ENCODE measurements around the gene RNF11.
A peak's percentile ranks its signal among the peaks of the same experiment; 100 is the strongest.

Gene RNF11

DNA sequence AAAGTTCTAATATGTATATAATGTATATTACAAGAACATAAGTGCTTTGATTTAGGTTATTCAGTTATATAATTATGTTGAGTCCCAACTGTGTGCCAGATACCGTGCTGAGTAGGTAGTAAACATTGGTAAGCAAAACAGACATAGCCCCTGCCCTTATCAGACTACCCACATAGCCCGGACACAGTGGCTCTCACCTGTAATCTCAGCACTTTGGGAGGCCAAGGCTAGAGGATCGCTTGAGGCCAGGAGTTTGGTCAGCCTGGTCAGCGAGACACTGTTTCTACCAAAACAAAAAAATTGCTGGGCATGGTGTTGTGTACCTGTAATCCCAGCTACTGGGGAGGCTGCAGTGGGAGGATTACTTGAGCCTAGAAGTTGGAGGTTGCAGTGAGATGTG is 30.7 kb downstream of the RNF11 start:
- no peak for DNase-seq

DNA sequence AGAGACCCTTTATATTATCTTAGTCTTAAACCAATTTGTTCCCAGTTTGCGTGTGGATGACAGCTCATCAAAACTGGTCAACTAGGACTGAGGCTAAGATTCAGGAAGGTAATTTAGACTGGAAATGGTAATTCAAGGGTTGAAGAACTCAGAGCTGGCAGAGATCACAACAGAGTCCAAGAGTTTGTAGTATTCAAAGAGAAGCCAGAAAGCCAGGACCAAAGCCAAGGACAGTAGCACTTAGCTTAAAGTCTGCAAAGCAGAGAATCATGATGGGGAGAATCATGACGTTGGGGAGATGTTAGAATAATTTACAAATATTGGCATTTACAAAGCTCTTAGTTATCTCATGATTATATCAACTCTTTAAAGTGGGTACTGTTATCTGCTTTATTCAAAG is 32.6 kb downstream of the RNF11 start:
- DNase-seq, result no peak

DNA sequence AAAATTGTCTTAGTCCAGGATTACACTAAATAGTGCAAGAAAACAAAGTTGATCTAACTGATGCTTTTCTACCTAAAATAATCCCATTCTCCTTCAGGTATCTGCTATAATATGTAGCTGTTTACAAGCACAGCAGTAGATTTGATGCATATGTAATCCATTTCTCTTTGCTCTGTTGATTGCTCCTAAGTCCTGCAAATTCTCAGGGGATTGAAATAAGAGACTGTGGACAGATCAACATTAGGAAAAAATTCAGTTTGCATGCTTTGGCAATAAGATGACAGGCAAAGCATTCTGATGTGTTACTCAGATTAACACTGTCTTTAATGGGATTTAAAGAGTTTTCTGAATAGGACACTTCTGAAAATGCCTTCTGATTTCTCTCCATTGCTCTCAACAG is 34.7 kb downstream of the RNF11 start:
- DNase-seq, result peak; percentile 78

DNA sequence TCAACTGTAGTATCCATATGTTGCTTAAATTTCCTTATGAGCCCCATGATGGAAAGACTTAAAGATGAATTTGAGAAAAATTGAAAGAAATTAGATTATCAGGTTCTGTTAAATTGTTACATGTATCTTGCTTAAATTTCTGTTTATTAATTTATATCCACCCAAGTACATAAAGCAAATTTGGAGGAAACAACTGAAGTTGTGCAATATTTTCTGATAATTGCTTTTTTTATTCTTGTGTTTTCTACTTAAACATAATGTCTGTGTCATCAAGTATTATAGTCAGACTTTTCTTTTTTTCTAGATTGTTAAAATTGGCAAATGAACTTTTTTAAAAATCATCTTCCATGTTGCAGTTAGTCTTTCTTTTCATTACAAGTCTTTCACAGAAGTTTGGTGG is 36.8 kb downstream of the RNF11 start:
- no peak for DNase-seq

DNA sequence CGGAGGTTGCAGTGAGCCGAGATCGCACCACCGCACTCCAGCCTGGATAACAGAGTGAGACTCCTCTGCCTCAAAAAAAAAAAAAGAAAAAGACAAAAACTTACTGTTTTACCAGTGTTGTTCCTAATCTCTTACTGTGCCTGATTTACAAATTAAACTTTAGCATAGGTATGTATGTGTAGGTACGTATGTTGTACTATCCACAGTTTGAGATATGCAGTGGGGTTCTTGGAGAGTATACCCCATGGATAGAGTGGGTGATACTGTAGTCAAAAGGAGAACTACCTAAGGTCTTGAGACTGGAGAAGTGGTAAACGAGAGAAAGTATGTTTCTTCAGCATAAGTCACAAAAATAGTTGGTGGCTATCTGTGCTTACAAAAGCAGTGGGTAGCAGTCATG is 38.6 kb downstream of the RNF11 start:
- no peak for DNase-seq

DNA sequence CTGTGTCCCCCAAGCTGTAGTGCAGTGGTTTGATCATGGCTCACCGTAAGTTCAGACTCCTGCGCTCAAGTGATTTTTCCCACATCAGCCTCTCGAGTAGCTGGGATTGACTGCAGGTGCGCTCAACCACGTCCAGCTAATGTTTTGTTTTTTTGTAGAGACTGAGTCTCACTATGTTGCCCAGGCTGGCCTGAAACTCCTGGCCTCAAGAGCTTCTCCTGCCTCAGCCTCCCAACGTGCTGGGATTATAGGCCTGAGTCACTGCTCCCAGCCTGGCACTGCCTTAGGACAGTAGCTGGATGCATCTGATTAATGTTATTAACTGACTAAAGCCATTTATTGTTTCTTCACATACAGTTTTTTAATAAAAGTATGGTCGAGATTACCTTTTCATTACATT is 40.2 kb downstream of the RNF11 start:
- no peak for DNase-seq

DNA sequence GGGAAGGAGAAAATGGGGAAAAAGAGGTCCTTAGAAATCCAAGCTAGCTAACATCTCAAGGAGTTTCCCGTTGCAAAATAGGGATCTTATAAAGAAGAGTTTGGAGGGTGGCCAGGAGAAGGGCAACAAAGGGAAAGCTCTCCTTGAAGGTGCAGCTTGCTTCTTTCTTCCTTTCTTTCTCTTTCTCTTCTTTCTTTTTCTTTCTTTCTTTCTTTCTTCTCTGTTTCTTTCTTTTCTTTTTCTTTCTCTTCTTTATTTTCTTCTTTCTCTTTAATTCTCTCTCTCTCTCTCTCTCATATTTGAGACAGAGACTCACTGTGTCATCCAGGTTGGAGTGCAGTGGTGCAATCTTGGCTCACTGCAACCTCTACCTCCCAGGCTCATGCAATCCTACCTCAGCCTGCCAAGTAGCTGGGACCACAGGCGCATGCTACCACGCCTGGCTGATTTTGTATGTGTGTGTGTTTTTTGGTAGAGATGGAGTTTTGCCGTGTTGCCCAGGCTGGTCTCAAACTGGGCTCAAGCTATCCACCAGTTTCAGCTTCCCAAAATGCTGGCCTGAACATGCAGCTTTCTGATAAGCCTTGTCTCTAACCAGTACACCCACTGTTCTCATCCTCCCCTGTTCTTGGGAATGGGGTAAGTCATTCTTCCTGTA is 44.4 kb downstream of the RNF11 start:
- no peak for DNase-seq

DNA sequence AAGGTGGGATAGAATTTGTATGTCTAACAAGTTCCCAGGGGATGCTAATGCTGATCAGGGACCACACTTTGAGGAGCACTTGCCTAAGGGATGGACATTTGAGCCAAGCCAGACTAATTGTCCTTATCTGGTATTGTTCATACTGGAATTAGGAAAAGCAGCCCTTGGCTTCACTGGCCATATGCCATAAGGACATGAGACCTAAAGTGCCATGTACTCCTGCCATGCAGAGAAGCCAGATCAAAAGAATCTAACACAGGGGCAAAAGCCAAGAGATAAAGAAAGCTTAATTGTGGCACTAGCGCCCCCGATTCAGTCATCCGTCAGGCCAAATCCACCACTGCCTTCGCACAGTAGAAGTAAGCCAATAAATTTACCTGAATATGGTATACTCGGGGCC is 45.7 kb downstream of the RNF11 start:
- DNase-seq, result no peak

DNA sequence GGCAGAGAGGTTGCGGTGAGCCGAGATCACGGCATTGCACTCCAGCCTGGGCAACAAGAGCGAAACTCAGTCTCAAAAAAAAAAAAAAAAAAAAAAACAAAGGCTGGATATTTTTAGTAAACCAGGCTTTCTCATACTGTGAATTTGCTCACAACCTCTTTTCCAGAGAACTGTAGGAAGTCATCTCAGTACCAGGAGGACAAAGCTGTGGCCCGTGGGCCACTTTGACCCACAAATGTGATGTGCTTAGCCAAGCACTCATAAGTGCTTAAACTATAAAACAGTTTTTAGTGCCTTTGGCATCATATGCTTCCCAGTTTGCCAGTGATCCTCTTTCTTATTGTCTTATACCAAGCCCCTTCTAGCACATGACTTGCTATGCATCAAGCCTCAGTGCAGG is 46.5 kb downstream of the RNF11 start:
- no peak for DNase-seq

DNA sequence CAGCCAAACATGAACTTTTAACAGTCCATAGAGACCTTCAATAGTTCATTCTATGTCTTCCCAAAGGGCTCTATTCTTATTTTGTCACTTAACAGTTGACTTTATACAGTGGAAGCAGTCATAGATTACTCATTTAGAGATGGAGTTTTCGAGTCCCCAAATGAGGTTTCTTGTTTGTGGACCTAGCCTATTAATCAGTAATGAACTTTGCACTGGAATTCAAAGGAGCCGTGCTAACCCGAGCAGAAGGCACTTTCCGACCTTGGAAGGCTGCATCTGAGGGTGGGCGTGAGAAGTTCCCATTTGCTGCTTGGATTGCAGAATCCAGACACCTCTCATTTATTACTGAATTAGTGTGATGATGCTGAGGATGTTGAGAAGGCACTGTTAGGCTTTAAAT is 47.9 kb downstream of the RNF11 start:
- no peak for DNase-seq

DNA sequence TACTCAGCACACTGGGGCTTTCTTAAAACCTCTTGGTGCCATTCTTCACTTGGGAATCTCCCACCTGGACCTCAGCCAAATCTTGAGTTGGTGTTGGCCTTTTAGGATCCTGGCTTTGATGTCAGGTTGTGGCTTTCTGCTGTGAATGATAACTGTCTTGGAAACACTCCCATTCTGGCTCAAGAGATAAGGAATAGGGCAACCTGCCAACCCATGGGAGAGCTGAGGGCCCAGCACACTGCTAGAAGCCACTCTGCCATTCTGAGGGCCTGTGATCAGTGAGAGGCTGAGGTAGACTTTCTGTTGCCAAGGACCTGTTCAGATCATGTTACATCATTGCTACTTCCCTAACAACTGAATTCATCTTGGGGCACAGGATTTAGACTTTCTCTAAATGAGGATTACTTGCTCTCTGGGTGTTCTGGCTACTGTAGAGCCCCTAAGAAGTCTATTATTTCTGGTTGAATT is 48.4 kb downstream of the RNF11 start:
- DNase-seq, result no peak

DNA sequence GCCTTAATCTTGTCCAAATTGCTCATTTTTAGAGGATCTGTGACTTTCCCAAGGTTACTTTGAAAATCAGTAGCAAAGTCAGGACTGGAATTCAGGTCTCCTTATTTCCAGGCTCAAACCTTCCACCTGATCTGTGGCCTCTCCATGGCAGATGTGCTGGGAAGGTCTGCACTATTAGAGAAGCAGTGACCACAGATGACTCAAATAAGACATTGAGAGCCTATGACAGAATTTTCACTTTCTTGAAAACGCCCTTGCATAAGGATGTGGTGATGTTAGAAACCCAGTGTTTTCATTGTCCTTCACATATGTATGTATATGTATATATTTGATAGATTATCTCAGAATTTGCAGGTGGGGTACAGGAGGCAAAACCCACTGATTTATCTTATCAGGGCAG is 49.0 kb downstream of the RNF11 start:
- no peak for DNase-seq

DNA sequence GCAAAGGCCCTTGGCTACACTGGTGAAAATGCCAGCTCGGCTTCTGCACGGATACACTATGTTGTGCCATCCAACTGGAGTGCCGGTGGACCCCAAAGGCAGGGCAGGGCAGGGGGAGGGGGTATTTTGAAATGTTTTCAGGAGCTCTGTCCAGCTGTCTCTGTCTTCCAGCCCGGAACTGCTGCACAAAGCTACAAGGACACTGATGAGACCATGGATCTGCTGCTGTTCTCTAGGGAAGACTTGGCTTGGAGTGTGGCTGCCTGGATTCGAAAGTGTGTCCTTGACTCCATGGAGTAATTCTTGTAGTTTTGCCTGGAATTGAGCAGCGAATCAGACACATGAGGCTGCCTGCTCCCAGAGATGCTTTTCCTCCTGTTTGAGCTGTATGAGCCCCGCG is 51.9 kb downstream of the RNF11 start:
- no peak for DNase-seq

DNA sequence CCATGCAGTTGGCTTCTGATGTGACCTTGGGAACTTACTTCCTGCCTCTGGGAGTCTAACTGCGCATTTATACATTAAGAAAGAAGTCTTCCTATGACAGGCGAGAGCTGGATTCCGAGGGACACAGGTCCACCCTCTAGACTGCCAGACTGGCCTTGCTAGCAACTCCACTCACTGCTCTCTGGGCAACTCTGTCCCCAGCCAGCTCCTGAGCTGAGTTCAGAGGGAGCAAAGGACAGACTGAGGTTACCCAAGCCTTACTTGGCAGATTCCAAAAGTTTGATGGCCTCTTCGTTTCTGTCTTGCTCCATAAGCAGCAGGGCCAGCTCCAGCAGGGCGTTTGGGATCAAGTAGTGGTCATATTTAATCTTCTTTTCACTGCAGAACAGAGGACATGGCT is 52.5 kb downstream of the RNF11 start:
- no peak for DNase-seq

DNA sequence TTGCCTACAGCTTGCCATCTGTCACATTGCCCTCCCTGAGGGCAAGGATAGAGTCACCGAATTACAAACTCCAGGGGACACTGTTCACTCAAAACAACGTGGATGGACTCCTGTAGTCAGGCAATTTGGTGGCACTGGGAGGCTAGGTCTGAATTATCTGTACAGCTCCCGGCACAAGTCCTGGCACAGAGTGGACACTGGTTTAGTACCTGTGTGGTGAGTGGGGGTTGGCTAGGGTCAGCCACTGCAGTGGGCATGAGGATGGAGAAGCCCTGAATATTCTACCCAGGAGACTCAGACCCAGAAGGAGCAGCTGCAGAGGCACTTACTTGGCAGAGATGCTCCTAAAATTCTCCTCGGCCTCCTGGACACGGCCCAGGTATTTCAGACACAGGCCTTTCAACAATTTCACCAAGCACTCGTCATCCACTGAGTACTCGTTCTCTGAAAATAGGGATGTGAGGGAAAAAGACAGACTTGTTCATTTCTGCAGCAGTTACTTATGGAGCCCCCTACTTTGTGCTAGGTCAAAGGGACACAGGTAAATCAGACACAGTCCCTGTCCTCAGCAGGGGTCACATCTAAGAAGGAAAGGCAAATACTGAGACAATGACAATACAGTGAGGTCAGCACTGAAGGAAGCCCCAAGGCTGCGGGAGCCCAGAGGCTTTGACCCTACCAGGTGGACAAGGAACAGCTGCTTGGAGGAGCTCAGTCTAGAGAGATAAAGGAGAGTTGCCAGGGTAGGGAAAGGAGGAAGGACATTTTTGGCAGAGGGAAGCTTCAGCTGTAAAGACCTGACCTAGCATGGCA is 53.8 kb downstream of the RNF11 start:
- no peak for DNase-seq

DNA sequence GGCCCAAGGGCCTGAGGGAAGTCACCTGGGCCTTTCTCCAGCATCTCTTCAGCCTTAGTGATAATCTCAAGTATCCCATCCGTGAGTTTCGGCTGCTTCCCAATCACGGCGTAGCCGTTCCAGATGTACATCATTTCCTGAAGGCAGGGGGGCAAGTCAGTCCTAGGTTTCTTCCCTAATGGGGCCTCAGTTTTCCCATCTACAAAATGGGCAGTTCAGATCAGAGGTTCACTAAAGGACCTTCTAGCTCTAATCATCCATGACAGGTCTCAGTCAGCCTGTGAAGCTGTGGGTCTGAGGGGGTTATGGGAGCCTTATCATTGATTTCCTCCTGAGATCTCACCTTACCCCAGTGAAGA is 54.4 kb downstream of the RNF11 start:
- no peak for DNase-seq

DNA sequence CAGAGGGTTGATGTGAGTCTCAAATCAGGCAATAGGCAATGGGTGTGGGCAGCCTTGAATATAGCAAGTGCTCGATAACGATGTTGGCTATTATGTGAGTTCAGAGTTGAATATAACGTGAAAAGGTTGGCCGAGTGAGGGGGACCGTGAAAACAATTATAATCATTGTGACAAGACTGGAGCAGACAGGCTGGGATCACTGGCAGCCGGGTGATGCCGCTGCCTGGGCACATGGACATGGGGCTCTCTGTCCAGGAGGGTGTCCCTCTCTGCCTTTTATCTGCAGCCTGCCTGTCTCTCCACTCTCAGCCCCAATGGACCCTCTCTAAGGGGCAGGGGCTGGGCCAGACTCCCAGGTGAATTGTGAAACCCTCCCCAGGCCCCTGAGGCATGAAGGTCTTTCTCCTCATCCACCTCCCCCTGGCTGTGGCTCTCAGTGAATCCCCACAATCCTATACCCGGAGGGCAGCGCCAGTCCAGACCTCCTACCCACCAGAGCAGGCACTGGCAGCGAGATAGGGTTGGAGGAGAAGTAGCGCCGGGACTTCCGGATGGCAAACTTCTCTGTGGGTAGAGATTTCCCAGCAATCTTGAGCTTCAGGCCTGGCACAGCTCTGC is 57.9 kb downstream of the RNF11 start:
- no peak for DNase-seq

DNA sequence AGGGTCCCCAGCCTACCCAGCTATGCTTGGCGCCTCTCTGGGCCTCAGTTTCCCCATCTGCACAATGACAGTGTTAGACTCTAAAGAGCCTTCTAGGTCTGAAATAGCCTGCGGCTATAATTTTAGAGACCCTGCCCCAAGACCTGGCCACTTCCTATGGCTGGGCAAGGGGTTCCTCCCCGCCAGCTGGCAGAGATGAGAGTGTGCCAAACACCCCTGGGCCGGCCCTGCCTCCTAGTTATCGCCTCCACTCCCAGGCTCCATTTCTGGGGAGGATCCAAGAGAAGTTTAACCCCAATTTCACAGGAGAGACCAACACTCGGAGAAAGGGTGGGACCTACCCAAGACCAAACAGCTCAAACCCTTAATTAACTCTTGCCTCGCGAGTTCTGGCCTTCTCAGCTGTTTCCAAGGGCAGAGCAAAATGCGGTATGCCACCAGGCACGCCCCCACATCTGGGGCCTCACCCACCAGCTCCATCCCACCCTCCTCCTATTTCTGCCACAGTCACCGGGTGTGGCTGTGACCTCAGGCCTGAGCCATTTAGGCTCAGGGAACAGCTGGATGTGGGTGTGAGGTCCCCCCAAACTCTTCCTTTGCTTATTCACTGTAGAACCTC is 58.6 kb downstream of the RNF11 start:
- DNase-seq, result no peak

DNA sequence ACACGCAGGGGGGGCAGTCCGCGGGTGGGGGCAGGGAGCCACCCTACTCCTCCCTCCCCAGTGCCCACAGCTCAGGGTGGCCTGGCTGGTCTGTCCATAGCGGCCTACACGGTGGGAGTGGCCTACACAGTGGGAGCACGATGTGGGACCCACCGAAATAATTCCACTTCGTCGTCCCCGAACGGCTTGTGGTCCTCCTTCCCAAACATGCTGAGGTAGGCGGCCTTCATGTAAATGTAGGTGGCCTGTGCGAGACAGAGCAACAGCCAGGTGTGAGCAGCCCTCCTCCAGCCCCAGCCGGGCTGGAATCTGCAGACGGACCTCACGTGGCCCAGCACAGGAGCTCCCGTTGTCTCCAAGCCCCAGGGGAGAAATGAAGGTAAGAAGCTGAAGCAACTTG is 59.9 kb downstream of the RNF11 start:
- no peak for DNase-seq

DNA sequence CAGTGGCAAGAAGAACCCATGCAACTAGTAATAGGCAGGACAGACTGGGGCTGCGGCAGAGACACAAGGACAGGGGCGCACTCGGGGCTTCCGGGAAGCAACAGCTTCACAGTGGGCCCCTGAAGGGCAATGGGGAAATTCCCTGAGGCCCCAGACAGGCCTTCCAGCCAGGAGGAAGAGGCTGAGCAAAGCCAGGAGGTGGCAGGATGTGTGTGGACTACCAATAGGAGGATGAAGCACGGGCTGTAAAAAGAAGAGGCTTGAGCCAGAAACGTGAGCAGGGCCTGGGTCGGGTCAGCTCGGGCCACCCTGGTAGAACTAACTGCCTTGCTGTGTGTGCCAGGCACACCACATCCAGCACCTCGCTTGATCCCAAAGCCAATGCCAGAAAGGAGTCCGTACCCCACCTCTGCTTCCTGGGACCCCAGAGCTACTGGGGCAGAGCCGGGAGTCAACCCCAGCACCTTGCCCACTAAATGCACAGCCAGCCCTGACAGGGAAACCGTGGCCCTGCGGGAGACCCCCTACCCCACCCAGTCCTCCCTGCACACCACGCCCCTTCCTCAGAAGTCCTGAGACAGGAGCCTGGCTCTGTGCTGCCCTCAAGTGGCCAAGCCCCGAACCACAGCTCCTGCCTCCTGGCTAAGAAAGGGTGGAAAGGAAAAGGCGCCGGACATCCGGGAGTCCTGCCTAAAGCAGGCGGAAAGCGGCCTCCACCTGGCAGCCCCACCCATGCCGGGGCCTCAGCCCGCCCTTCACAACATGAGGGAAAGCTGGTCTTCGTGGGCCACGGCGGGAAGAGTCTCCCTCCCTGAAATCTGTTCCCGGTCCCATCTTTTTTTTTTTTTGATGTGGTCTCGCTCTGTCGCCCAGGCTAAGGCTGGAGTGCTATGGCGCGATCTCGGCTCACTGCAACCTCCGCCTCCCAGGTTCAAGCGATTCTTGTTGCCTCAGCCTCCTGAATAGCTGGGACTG is 60.6 kb downstream of the RNF11 start:
- DNase-seq, result peak; percentile 76

DNA sequence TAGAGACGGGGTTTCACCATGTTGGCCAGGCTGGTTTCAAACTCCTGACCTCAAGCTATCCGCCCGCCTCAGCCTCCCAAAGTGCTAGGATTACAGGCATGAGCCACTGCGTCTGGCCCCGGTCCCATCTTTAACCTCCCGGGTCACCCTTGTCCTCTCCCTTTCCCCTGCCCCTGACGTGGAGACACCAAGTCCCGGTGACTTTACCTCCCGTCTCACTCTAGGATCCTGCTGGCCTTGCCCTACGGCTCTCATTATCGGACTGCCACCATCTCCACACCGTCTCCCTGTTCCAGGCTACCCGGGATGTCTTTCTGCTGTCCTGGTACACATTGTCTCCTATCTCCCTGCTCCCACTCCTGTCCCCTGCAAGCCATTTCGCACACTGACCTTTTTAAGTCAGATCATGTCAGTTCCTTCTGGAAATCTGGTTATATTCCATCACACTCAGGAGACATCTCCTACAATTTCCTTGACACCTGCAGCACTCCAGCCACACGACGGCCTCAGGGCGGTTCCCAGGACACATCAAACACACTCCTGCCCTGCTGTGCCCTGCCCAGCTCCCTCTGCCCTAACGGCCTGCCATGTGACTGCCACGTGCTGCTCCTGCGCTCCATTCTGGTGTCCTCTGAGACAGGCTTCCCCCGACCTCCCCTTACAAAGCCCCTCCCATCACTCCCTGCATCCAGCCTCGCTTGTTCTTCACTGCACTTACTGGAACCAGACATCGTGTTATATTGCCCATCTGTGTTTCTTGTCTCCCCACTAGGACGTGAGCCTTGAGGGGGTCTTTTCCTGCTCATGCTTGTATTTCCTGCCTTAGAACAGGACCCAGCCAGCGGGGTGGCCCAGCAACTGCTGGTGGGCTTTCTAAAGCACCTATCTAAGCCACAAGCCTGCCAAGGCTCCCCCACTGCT is 61.6 kb downstream of the RNF11 start:
- no peak for DNase-seq

DNA sequence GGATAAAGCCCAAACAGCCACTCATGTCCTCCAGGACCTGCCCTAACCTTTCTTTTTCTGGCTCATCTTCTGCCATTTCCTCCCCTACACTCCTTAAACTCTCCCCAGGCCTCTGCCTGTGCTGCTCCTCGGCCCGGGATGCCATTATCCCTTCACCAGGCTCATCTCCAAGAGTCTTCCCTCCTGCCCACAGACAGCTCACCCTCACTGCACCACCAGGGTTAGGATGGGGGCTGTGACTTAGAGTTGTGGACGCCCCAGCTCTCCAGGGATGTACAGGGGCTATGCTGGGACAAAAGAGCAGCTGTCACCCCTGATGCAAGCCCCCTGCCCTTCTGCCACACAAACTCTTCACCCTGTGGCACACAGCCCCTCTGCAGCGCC is 62.2 kb downstream of the RNF11 start:
- no peak for DNase-seq

Measured in fibroblast of skin of right quadriceps (primary cell).